ENCODE measurements around the gene HDAC2.

Gene HDAC2

DNA sequence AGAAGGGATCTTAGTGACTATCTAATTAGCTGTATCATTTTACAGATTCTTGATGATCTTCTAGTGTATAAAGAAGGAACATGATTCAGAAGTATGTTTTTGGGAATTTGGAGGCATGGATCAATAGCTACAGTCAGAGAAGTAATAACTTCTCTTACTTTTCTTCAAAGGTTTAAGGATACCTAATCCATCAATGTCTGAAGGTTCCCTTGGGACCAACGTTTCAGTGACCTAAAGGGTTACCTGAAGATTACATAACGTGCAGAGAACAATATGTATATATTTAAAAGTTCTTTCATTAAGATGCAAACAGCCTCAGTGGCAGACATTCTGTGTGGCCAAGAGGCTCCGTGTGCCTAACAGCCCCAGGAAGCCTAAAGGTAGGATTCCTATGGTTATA is 3.2 kb downstream of the HDAC2 start:
- H3K27ac ChIP-seq (replicated peaks): no peak overlapping the region
- TF ChIP-seq, protein P1, sequence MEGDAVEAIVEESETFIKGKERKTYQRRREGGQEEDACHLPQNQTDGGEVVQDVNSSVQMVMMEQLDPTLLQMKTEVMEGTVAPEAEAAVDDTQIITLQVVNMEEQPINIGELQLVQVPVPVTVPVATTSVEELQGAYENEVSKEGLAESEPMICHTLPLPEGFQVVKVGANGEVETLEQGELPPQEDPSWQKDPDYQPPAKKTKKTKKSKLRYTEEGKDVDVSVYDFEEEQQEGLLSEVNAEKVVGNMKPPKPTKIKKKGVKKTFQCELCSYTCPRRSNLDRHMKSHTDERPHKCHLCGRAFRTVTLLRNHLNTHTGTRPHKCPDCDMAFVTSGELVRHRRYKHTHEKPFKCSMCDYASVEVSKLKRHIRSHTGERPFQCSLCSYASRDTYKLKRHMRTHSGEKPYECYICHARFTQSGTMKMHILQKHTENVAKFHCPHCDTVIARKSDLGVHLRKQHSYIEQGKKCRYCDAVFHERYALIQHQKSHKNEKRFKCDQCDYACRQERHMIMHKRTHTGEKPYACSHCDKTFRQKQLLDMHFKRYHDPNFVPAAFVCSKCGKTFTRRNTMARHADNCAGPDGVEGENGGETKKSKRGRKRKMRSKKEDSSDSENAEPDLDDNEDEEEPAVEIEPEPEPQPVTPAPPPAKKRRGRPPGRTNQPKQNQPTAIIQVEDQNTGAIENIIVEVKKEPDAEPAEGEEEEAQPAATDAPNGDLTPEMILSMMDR (IDR thresholded peaks at IDR 0.05; ENCODE audit: insufficient read depth, low read length): no peak
- TF ChIP-seq SPI1 (IDR thresholded peaks at IDR 0.05; ENCODE audit: borderline replicate concordance, low read depth) (no peak), GABPA (IDR thresholded peaks at IDR 0.05; ENCODE audit: low read depth) (no peak), POLR2AphosphoS5 (IDR thresholded peaks at IDR 0.05; ENCODE audit: low read depth) (no peak)
- TF ChIP-seq, protein P2, sequence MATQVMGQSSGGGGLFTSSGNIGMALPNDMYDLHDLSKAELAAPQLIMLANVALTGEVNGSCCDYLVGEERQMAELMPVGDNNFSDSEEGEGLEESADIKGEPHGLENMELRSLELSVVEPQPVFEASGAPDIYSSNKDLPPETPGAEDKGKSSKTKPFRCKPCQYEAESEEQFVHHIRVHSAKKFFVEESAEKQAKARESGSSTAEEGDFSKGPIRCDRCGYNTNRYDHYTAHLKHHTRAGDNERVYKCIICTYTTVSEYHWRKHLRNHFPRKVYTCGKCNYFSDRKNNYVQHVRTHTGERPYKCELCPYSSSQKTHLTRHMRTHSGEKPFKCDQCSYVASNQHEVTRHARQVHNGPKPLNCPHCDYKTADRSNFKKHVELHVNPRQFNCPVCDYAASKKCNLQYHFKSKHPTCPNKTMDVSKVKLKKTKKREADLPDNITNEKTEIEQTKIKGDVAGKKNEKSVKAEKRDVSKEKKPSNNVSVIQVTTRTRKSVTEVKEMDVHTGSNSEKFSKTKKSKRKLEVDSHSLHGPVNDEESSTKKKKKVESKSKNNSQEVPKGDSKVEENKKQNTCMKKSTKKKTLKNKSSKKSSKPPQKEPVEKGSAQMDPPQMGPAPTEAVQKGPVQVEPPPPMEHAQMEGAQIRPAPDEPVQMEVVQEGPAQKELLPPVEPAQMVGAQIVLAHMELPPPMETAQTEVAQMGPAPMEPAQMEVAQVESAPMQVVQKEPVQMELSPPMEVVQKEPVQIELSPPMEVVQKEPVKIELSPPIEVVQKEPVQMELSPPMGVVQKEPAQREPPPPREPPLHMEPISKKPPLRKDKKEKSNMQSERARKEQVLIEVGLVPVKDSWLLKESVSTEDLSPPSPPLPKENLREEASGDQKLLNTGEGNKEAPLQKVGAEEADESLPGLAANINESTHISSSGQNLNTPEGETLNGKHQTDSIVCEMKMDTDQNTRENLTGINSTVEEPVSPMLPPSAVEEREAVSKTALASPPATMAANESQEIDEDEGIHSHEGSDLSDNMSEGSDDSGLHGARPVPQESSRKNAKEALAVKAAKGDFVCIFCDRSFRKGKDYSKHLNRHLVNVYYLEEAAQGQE (IDR thresholded peaks at IDR 0.05; ENCODE audit: insufficient replicate concordance, low read depth): no peak
- no peaks in the 10 kb centered on the region for H3K27me3 ChIP-seq (ENCODE audit: insufficient read depth, poor library complexity, severe bottlenecking)
- no peak for DNase-seq (ENCODE audit: low read depth in 1 of 2, low spot score in 1 of 2)
- H3K4me3 ChIP-seq (replicated peaks; ENCODE audit: insufficient read depth, low read length): no peak overlapping the region

DNA sequence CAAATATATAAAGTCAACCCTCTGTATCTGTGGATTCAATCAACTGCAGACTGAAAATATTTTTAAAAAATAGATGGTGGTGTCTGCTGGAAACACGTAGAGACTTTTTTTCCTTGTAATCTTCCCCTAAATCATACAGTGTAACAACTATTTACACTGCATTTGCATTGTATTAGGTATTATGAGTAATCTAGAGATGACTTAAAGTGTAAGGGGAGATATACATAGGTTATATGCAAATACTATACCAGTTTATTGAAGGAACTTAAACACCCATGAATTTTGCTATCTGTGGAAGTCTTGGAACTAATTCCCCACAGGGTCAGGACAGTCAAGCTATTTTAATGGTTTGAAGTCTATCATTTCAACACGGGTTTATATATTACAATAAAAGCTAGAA is 10.2 kb downstream of the HDAC2 start:
- no peaks in the 10 kb centered on the region for H3K27me3 ChIP-seq (ENCODE audit: insufficient read depth, poor library complexity, severe bottlenecking)
- no peak overlapping the region for H3K27ac ChIP-seq (replicated peaks)
- no peak overlapping the region for H3K4me3 ChIP-seq (replicated peaks; ENCODE audit: insufficient read depth, low read length)
- TF ChIP-seq SPI1 (IDR thresholded peaks at IDR 0.05; ENCODE audit: borderline replicate concordance, low read depth) (no peak), GABPA (IDR thresholded peaks at IDR 0.05; ENCODE audit: low read depth) (no peak), POLR2AphosphoS5 (IDR thresholded peaks at IDR 0.05; ENCODE audit: low read depth) (no peak)
- TF ChIP-seq, protein P1 (IDR thresholded peaks at IDR 0.05; ENCODE audit: insufficient read depth, low read length): no peak
- TF ChIP-seq, protein P2 (IDR thresholded peaks at IDR 0.05; ENCODE audit: insufficient replicate concordance, low read depth): no peak
- no peak for DNase-seq (ENCODE audit: low read depth in 1 of 2, low spot score in 1 of 2)

DNA sequence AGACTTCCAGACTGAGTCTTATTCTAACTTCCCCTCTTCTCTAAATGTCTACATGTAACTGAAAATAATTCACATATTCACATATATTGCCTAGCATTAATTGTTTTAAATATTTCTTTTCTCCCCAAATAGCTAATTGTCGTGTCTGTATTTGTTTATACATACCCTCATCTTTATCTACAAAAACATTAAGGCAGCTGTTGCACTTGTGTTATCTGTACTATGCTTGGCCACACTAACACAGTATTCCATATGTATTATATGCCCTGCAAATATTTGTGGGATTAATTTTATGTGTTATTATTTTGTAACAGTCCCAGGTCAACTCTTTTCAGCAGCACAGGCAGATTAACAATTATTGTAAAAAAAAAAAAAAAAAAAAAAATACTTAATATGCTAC is 11.7 kb downstream of the HDAC2 start:
- Histone ChIP-seq H3K4me3 (replicated peaks; ENCODE audit: insufficient read depth, low read length) (no peak overlapping the region), H3K27ac (replicated peaks) (no peak overlapping the region), H3K27me3 (ENCODE audit: insufficient read depth, poor library complexity, severe bottlenecking) (no peaks in the 10 kb centered on the region)
- TF ChIP-seq SPI1 (IDR thresholded peaks at IDR 0.05; ENCODE audit: borderline replicate concordance, low read depth) (no peak), POLR2AphosphoS5 (IDR thresholded peaks at IDR 0.05; ENCODE audit: low read depth) (no peak), GABPA (IDR thresholded peaks at IDR 0.05; ENCODE audit: low read depth) (no peak)
- TF ChIP-seq, protein P2 (IDR thresholded peaks at IDR 0.05; ENCODE audit: insufficient replicate concordance, low read depth): no peak
- TF ChIP-seq, protein P1 (IDR thresholded peaks at IDR 0.05; ENCODE audit: insufficient read depth, low read length): no peak
- DNase-seq (ENCODE audit: low read depth in 1 of 2, low spot score in 1 of 2): no peak

Measured in HL-60 (cell line).